Stimulated activated CD4-positive, alpha-beta T cell treated with anti-CD3 and anti-CD28 coated beads, Interleukin-1b, Interleukin-23, amount 100 ng/mL, for 48 hours (primary cell): ENCODE measurements around the gene ITGAX.
A peak's percentile ranks its signal among the peaks of the same experiment; 100 is the strongest.

Experiments
- DNase-seq: peaks from one replicate; pipeline ENCODE4 v3.0.0-alpha.2; 2020

ITGAX gene

DNA sequence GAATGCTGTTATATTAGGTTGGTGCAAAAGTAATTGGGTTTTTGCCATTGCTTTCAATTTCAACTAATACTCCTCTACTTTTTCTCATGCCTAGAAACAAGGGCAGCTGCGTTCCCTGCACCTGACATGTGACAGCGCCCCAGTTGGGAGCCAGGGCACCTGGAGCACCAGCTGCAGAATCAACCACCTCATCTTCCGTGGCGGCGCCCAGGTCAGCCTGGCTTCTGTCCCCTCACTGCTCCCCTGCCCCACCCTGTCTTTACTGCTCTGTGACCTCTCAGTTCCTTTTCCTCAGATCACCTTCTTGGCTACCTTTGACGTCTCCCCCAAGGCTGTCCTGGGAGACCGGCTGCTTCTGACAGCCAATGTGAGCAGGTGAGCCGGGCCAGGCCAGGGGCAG lies 21.7 kb downstream of the ITGAX start:
- DNase-seq: no peak

DNA sequence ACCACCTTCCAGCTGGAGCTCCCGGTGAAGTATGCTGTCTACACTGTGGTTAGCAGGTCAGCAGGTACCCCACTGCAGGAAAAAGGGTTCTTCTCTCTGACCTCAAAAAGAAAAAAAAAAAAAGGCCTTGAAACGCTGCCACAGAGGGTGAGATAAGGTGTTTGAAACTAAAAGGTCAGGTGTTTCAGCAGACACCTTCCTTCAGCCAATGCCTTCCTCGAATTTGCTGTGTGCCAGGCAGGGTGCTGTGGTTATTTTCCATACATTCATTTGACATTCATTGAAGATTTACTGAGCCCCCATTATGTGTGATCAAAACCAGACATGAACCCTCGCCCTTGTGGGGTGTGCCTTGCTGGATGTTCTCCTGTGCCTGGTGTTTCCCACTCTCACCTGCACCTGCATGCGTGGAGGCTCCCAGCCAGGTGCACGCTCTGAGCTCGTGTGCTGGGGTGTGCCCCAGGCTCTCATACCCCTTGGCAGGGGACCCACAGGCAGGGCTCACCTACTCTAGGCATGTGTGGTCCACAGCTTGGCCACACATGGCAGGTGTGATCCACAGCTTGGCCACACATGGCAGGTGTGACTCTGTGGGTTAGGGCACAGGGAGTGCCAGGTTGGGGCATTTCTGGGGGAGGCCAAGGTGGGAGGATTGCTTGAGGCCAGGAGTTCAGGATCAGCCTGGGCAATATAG lies 22.4 kb downstream of the ITGAX start:
- DNase-seq: no peak

DNA sequence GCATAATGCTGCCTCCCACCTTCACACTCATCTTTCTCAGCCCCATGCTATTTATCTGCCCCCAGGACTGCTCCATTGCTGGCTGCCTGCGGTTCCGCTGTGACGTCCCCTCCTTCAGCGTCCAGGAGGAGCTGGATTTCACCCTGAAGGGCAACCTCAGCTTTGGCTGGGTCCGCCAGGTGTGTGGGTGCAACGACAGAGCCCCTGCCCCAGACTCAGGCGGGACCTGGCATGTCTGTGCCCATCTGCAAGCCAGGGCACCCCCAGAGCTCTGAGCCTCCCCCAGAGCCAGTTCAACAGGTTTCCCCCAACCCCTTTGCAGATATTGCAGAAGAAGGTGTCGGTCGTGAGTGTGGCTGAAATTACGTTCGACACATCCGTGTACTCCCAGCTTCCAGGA lies 25.2 kb downstream of the ITGAX start:
- DNase-seq: no peak

DNA sequence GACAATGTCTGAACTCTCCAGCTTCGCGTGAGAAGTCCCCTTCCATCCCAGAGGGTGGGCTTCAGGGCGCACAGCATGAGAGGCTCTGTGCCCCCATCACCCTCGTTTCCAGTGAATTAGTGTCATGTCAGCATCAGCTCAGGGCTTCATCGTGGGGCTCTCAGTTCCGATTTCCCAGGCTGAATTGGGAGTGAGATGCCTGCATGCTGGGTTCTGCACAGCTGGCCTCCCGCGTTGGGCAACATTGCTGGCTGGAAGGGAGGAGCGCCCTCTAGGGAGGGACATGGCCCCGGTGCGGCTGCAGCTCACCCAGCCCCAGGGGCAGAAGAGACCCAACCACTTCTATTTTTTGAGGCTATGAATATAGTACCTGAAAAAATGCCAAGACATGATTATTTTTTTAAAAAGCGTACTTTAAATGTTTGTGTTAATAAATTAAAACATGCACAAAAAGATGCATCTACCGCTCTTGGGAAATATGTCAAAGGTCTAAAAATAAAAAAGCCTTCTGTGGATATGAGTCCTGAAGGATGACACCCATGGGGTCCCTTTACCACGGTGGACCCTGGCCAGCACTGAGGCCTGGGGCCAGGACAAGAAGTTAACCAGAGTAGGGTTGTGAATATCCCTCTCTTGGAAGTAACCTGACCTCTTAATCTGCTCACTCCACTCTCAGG lies 27.6 kb downstream of the ITGAX start:
- peak; percentile 68 for DNase-seq

DNA sequence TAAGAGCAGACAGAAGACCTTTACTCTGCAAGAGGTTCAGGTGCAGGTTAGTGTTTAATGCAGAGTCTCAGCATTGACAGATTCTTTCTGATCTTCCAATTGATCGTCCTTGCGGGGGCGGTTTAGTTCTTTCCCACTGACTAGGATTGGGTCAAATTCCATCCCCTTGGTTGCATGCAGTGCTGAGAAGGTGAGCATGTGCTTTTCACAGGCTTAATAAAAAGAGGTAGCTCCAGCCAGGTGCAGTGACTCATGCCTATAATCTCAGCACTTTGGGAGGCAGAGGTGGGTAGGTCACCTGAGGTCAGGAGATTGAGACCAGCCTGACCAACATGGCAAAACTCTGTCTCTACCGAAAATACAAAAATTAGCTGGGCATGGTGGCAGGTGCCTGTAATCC lies 30.7 kb downstream of the ITGAX start:
- DNase-seq: no peak

DNA sequence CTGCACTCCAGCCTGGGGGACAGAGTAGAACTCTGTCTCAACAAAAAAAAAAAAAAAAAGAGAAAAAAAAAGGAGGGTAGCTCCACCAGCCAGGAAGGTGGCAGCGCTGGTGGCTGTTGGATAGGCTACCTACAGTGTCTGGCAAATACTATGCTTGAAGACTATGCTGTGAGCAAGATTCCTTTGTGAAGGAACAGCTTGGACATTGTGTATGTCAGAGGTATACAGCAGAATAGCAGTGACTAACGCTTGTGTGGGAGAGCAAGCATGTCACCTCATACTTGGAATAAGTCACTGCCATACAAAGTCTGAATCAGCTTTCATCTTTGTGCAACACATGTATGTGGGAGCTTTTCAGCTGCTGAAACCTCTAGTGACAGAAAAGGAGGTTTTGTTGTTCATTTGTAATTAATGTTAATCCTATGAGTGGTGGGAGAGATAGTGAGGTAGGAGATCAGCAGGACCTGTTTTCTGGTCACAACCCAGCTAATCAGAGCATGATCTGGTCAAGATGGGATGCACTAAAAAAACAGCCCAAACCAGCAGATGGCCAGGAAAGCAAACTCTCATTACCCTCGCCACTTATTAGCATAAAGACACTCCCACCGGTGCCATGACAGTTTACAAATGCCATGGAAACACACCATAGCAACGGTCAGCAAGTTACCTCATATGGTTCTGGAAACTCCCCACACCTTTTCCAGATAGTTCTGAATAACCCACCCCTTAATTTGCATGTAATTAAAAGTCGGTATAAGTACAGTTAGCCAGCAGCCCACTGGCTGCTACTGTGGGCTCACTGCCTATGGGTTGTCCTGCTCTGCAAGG lies 31.4 kb downstream of the ITGAX start:
- peak; percentile 46 for DNase-seq

DNA sequence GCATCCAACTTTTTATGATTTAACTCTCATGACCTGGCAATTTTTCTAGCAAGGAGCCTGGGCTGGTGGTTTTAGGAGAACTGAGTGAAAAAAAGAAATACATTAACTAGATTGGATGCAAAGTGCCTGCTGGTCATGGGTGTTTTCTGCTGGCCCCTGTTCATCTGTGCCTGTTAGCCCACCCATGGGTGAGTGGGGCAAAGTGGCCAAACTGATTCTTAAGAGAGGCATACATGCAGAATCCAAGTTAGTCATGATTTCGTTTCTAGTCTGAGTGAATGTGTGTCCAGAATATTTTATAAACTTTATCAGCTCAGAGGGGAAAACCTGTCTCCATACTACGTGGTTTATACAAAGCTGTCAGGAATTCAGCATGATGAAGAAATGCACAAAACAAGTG lies 33.6 kb downstream of the ITGAX start:
- no peak for DNase-seq

DNA sequence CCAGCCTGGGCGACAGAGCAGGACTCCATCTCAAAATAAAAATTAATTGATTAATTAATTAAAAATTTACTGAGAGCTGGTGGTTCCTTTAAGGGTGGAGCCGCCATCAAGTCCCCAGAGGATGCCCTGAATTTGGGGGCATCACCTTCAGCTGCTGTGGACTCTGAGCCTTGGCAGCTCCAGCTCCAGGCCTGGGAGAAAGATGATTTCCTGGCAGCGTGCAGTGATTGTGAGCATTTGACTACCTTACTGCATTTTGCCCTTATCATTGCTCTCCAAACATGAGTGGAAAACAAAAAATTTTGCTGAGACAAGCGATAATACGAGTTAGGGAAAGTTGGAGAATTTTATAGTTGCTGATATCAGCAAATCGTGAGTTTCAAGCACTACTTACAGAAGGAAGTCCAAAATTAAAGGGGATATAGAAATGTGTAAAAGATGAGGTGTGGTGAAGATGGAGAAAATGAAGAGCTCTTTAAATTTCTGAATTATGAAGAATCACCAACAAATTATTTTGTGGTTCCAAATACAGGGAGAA lies 35.6 kb downstream of the ITGAX start:
- no peak for DNase-seq

DNA sequence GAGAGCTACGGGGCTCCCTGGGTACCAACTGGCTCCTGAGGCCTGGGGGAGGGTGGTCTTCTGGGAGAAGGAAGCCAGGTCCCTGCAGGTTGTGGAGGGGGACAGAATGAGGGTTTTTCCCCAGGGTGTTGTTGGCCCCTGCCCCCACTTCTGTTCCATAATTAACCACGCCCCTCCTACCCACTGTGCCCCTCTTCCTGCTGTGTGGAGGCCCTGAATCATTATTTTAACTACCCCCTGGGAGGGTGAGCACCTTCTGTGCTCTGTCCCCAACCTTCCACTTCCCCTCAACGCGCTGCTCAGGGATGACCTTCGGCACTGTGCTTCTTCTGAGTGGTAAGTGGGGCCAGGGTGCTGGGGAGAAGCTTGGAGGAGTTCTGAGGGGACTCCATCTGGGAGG lies 38.1 kb downstream of the ITGAX start, which contains the start of gene ITGAD:
Gene ITGAD (plus strand): TSS at position 280 of the 400 bp plus-strand sequence. CDS start 26 bp downstream, at position 306.
- DNase-seq: no peak

DNA sequence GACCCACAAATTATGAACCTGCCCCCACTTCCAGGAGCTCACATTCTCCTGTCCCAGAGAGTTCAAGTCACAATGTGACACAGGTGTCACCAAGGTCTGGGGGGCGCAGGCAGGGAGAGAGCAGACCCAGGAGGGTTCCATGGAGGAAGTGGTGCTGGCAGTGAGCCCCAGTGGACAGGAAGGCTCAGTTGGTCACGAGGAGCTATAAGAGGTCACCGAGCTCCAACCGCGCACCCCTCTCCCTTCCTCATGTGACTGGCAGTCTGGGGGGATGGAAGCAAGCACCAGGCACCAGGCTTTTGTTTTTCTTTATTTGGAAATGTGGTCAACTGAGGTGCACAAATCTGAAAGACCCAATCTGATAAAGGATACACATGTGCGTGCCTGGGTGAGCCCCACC lies 40.7 kb downstream of the ITGAX start:
- DNase-seq: no peak

DNA sequence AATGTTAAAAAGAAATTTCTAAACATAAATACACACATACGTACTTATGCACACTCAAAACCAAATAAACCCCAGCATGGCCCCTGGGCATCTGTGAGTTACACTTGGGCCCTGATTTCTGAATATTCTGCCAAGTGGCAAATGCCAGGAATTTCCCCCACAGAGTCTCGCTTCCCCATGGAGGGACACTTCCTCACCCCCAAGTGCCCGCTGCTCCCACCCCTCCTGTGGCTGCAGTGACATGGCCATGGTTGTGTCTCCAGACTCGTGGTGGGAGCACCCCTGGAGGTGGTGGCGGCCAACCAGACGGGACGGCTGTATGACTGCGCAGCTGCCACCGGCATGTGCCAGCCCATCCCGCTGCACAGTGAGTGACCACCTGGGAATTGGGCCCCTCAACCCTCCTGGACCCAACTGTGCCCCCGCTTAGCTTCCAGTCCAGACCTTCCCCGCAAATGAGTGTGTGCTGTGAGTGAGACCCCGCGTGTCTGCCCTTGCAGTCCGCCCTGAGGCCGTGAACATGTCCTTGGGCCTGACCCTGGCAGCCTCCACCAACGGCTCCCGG lies 42.2 kb downstream of the ITGAX start:
- DNase-seq: no peak

DNA sequence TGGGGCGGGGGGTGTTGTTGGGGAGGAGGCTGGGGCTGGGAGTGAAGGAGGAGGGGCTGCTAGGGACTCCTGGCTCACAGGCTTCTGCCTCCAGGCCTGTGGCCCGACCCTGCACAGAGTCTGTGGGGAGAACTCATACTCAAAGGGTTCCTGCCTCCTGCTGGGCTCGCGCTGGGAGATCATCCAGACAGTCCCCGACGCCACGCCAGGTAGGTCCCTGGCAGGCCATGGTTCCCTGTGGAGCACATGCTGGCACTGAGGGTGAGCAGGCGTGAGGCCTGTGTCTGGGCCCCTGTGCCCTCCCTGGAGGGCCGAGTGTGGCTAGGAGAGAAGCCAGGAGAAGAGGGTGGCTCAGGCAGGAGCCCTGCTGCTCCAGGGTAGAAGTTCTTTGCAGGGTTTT lies 42.7 kb downstream of the ITGAX start:
- DNase-seq: no peak

DNA sequence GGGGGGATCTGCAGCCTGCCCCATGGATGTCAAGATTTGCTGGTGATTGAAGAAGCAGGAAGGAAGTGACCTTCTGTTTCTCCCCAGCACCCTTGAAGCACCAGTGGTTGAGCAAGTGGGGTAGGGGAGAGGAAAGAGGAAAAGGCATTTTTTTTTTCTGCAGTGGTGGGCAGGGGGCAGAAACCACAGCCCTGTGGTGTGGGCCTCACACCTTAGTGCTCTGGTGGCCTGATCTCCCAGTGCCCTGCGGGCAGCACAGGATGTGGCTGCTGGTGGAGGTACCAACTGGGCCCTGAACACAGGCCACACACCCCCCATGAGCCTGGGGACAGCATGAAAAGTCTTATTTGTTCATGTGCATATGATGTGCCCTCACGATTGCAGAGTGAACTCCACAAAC lies 45.2 kb downstream of the ITGAX start:
- DNase-seq: no peak

DNA sequence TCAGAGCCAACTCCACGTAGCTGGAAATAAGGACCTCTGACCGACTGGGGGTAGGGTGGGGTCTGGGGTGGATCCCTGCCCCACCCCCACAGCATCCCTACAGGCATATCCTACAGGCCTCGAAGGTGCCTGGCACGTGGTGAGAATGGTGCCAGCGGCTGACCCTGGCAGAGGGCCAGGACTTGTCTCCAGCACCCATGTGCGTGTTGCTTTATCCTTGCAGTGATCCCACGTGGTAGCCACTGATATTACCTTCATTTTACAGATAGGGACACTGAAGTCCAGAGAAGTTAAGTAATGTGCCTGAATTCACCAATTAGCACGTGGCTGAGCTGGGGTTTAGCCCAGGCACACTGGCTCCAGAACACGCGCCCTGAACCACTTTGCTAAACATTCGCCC lies 46.5 kb downstream of the ITGAX start:
- no peak for DNase-seq

DNA sequence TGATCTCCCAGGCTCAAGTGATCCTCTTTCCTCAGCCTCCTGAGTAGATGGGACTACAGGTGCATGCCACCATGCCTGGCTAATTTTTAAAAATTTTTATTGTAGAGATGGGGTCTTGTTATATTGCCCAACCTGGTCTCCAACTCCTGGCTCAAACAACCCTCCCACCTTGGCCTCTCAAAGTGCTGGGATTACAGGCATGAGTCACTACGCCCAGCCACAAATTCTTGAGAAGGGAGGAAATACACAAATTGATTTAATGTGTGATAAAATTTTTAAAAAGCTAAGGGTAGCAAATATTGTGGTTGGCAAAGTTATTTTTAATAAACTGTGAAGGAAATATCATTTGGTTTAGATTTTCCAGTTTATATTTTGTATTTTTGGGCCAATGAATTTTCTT lies 47.7 kb downstream of the ITGAX start:
- DNase-seq: no peak

DNA sequence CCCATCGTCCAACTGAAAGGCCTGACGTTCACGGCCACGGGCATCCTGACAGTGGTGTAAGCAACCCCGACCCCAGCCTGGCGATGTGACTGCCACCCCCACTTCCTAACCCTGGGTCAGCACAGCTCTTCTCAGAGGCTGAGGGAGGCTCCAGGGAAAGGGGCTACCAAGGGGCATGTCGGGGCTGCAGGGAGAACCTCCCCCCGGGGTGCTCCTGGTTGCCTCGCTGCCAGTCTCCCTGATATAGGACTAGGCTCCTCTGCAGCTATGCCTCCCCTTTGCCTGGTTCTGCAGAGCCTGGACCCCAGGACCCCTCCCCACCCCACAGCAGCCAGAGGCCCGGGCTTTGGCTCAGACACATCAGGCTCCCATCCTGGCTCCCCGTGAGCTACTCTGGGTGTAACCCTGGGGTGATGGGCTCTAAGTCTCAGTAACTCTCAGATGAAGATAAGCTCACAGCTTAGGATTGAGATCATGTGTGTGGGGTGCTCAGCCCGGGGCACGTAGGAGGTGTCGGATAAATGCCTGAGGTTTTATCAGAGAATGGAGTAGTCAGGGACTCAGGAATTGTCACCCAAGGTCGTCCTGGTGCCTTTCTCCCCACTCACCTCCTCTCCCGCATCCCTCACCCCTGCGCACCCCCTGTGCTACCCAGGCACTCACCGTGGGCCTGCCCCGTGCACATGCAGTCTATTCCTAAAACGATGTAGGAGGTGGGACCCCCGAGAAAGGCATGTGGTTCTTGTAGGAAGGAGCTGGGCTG lies 48.8 kb downstream of the ITGAX start:
- DNase-seq: no peak

DNA sequence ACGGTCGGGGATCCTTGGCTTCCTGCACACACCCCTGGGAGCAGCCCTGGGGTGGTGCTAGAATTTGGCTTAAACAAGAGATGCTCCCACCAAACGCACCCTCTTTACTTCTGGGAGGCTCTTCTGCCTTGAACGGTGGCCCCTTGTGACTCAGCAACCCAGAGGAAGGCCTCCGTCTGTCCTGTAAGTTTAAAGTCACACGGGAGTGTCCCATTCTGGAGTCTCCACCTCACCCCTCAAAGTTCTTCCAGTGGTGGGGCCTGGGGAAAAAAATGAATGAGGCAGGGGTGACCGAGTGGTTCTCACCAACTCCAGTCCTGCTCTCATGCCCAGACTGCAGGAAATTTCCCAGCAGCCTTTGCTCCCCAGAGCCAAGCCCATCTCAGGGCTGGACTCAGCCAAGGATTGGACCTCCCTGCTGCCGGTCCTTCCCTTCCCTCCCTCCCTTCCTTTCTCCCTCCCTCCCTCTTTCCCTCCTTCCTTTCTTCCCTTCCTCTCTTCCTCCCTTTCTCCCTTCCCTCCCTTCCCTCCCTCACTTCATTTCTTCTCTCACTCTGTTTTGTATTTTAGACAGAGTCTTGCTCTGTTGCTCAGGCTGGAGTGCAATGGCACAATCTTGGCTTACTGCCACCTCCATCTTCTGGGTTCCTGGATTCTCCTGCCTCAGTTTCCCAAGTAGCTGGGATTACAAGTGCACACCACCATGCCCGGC lies 49.5 kb downstream of the ITGAX start:
- DNase-seq: no peak

DNA sequence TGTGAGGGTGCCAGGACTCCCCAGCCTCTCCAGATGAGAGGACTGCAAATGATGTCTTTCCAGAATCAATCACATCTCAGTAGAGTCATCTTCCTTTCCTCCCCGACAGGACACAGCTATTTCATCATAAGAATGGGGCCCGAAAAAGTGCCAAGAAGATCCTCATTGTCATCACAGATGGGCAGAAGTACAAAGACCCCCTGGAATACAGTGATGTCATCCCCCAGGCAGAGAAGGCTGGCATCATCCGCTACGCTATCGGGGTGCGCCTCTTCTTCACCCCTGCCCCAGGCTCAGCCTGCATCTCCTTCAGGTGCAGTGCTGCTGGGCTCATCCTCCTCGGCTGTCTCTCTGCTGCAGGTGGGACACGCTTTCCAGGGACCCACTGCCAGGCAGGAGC lies 52.4 kb downstream of the ITGAX start:
- no peak for DNase-seq

DNA sequence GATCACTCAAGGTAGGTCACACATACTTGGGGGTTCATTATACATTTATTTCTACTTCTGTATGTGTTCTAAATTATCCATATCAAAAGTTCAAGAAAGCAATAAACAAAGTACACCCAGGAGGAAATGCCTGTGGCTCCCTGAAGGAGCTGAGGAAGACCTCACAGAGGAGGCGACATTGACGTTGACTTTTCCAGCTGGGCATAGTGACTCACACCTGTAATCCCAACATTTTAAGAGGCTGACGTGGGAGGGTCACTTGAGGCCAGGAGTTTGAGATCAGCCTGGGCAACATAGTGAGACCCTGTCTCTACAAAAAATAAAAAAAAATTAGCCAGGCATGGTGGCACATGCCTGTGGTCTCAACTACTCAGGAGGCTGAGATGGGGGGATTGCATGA lies 54.5 kb downstream of the ITGAX start:
- no peak for DNase-seq

DNA sequence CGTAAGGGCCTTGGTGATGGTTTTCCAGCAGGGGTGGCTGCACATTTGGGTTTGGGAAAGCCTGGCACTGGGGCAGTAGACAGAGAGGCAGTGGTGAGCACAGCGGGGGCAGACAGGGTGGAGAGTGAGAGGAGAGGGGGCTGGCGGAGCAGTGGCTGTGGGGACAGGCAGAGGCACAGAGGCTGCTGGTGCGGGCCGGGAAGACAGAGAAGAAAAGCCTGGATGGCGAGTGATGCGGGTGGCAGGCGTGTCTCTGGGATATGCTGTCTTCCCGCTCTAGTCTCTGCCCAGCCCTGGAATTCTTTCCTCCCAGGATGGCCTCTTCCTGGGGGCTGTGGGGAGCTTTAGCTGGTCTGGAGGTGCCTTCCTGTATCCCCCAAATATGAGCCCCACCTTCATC lies 55.1 kb downstream of the ITGAX start:
- DNase-seq: no peak

DNA sequence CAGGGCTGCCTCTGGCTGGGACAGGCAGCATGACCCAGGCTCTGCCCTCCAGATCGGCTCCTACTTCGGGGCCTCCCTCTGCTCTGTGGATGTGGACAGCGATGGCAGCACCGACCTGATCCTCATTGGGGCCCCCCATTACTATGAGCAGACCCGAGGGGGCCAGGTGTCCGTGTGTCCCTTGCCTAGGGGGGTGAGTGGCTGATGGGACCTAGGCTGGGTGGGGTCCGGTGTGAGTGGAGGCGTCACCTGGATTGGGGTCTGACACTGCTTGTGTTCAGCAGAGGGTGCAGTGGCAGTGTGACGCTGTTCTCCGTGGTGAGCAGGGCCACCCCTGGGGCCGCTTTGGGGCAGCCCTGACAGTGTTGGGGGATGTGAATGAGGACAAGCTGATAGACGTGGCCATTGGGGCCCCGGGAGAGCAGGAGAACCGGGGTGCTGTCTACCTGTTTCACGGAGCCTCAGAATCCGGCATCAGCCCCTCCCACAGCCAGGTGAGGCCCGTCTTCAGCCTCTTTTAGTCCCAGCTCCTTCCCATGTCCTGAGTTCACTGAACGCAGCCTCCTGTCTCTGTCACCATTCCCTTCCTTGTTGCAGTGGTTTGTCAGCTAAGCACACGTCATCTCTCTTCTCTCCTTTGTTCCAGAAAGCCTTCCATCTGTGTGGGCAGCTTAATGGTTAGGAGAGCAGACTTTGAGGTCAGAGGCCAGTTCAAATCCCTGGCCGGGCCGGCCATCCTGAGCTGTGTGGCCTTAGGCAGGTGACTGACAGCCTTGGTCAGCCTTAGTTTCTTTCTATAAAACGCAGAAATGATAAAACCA lies 56.3 kb downstream of the ITGAX start:
- DNase-seq: no peak
